Esophagus squamous epithelium (tissue), 5 donors: ENCODE data around the gene DLG2. TPM values are rescaled to one million over a fixed set of nuclear protein-coding genes. Genes with fewer than 3 reads are reported as not detected.

Experiments used
- DNase-seq: peaks from one replicate; lab custom pipeline; 2025; lab: John Stamatoyannopoulos, UW
- H3K27ac ChIP-seq, 4 donors: fragments of 200-600 bp; sonication (generic); one replicate each; pipeline ENCODE4 v1.5.1; 2016 to 2019; ENCODE audit warnings: mild to moderate bottlenecking in 1 of 4
- H3K27me3 ChIP-seq, 4 donors: fragments of 200-600 bp; sonication (generic); 1 replicate in 3 of 4; 2 replicates in 1 of 4; pipeline versions ENCODE4 v1.5.1 to v1.6.0; 2017 to 2021; ENCODE audit warnings: antibody characterized with exemption in 1 of 4
- H3K36me3 ChIP-seq, 3 donors: fragments of 200-600 bp; sonication (generic); one replicate each; pipeline ENCODE4 v1.5.1; 2016 to 2019
- H3K4me1 ChIP-seq, 3 donors: fragments of 200-600 bp; sonication (generic); one replicate each; pipeline ENCODE4 v1.5.1; 2017 to 2019
- H3K4me3 ChIP-seq, 4 donors: fragments of 200-600 bp; sonication (generic); 1 replicate in 3 of 4; 2 replicates in 1 of 4; pipeline ENCODE4 v1.5.1; 2016 to 2019; ENCODE audit warnings: mild to moderate bottlenecking in 2 of 4, moderate library complexity in 1 of 4
- H3K9me3 ChIP-seq, 3 donors: fragments of 200-600 bp; sonication (generic); one replicate each; pipeline ENCODE4 v1.5.1; 2016 to 2019
- POLR2A ChIP-seq, 4 donors: fragments of 450-650 bp; IDR thresholded peaks; one replicate each; pipeline ENCODE4 v1.6.1; 2017; ENCODE audit warnings: antibody characterized with exemption in 4 of 4, mild to moderate bottlenecking in 4 of 4, moderate library complexity in 3 of 4
- WGBS, 2 donors: methylation state at CpG; one replicate each; pipeline ENCODE4 v1.1.5; 2018; 5-methylcytosine and 5-hydroxymethylcytosine counted together
- intact Hi-C: fragments of 100-400 bp; cut with DNase I; formaldehyde crosslinking; loops from one replicate; pipeline ENCODE4 v1.15.0; 2022
- total RNA-seq, 4 donors: library from RNA; depleted of rRNA; stranded (reverse); fragments of >200 nt; gene quantifications; one replicate each; pipeline ENCODE4 v1.1.0, GENCODE V29; 2016
- TF ChIP-seq, protein P1 (sequence below), 6 experiments: fragments of 450-650 bp in 4 of 6; fragments of 200-600 bp in 2 of 6; sonication (generic) in 2 of 6; IDR thresholded peaks; one replicate each; pipeline ENCODE4 v1.5.1; 2016 to 2019; ENCODE audit warnings: antibody characterized with exemption in 6 of 6, mild to moderate bottlenecking in 4 of 6, moderate library complexity in 4 of 6
- donor health status: DM: yes; HTN: yes; CAD: no.

DLG2 gene
- total RNA-seq, 4 donors from 2014 or later, result 2.9 to 27.7 (median 12.6) TPM

- TF ChIP-seq, protein P1, sequence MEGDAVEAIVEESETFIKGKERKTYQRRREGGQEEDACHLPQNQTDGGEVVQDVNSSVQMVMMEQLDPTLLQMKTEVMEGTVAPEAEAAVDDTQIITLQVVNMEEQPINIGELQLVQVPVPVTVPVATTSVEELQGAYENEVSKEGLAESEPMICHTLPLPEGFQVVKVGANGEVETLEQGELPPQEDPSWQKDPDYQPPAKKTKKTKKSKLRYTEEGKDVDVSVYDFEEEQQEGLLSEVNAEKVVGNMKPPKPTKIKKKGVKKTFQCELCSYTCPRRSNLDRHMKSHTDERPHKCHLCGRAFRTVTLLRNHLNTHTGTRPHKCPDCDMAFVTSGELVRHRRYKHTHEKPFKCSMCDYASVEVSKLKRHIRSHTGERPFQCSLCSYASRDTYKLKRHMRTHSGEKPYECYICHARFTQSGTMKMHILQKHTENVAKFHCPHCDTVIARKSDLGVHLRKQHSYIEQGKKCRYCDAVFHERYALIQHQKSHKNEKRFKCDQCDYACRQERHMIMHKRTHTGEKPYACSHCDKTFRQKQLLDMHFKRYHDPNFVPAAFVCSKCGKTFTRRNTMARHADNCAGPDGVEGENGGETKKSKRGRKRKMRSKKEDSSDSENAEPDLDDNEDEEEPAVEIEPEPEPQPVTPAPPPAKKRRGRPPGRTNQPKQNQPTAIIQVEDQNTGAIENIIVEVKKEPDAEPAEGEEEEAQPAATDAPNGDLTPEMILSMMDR (IDR thresholded peaks at IDR 0.05), result no peak
- TF ChIP-seq POLR2A (IDR thresholded peaks at IDR 0.05), result no peak
- Histone ChIP-seq H3K36me3 (no peaks in the 10 kb centered on the region), H3K27ac (no peak overlapping the region), H3K4me3 (no peak overlapping the region), H3K27me3 (no peaks in the 10 kb centered on the region), H3K9me3 (no peaks in the 10 kb centered on the region), H3K4me1 (no peaks in the 10 kb centered on the region)
- DNase-seq, result no peak
- intact Hi-C loops, result no loop called here
Measured at GRCh38 chr11:85042361-85042760, 584.8 kb downstream of the DLG2 start.

- Histone ChIP-seq H3K4me1 (no peaks in the 10 kb centered on the region), H3K27me3 (no peaks in the 10 kb centered on the region), H3K9me3 (no peaks in the 10 kb centered on the region), H3K36me3 (no peaks in the 10 kb centered on the region), H3K4me3 (no peak overlapping the region), H3K27ac (no peak overlapping the region)
- TF ChIP-seq, protein P1 (IDR thresholded peaks at IDR 0.05), result no peak
- TF ChIP-seq POLR2A (IDR thresholded peaks at IDR 0.05), result no peak
- DNase-seq, result no peak
- intact Hi-C loops, result no loop called here
- 21 to 27% methylated on average over 2 of the region's 2 CpGs for WGBS, 2 donors
Measured at GRCh38 chr11:85040166-85040565, 587.0 kb downstream of the DLG2 start.

DNA sequence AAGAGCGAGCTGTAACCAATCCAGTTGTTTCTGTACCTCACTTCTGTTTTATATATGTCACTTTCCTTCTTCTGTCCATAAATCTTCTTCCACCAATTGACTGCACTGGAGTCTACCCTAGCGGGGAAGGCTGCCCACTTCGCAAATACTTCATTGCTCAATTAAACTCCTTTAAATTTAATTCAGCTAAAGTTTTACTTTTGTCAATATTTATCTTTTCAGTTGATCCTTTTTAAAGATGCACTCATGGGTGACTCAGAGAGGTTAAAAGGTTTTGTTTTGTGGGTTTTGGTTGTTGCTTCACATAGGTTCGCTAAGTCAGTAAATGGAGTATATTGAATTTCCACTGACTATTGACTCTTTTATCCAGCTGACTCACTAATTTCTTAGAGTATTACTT, 597.2 kb downstream of the DLG2 start:
- no peaks in the 10 kb centered on the region for H3K4me1 ChIP-seq
- H3K4me3 ChIP-seq, result no peak overlapping the region
- H3K9me3 ChIP-seq, result peaks cover 0 to 12% (median 0%) of the 10 kb centered on the region in 3 donors
- intact Hi-C loops, result no loop called here
- DNase-seq, result no peak
- 36 to 41% methylated on average over 4 of the region's 4 CpGs for WGBS, 2 donors
- H3K27ac ChIP-seq, result no peak overlapping the region
- H3K27me3 ChIP-seq, result no peaks in the 10 kb centered on the region
- H3K36me3 ChIP-seq, result no peaks in the 10 kb centered on the region
- TF ChIP-seq, protein P1 (IDR thresholded peaks at IDR 0.05), result no peak
- no peak for TF ChIP-seq POLR2A (IDR thresholded peaks at IDR 0.05)

DNA sequence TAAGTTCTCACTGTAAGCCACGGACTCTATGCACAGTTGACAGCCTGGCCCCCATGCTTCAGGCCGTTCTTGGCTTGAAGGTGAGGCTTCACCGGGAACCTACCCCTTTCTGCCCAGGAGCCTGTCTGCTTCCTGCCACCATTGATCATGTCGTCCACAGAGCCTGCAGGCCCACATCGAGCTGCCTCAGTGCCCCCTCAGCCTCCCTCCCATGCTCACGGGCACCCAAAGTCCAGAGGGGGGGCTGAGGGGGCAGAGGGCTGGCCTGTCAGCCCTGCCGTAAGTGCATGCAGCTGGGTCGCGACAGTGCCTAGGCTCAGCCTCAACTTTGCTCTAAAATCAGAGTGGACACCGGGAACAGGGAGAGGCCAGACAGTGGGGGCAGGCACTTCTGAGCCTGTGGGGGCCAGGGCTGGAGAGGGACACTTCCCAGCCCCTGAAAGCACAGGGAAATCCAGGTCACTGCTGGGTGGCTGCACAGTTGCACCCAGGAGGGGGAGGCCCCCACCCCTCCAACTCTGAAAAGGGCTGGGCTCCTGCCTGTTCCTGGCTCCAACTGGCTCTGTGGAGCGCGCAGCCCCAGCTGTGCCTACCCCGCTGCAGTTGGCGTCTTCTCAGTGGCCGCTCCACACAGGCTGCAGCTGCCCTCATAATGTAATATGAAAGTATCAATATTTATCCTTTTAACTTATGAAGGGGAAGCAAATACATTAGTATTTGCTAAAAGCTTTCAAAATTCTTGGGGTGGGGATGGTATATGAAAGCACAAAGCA, 598.6 kb downstream of the DLG2 start:
- Histone ChIP-seq H3K27me3 (no peaks in the 10 kb centered on the region), H3K9me3 (peaks cover 0 to 12% (median 0%) of the 10 kb centered on the region in 3 donors), H3K36me3 (no peaks in the 10 kb centered on the region), H3K27ac (no peak overlapping the region), H3K4me3 (no peak overlapping the region), H3K4me1 (no peaks in the 10 kb centered on the region)
- no peak for DNase-seq
- 80 to 95% methylated on average over 1 to 8 of the region's 15 CpGs for WGBS, 2 donors
- TF ChIP-seq POLR2A (IDR thresholded peaks at IDR 0.05), result no peak
- intact Hi-C loops, result no loop called here

DNA sequence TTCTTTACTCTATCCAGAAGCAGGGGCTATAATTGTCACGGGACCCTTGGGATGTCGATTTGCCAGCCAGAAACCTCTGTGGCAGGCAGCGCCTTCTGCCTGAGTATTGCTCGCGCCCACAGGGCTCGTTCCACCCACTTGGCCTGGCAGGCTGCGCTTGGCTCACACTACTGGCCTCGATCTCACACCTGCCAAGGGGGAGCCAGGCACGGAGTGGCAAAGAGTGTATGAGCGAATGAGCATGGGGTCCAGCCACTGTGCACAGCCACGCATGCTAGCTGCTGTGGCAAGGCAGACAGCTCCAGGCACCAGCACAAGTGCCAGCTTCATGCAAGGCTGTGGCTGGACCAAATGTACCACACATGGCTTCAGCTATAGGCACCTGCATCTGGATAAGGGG, 599.8 kb downstream of the DLG2 start:
- no peaks in the 10 kb centered on the region for H3K27me3 ChIP-seq
- H3K9me3 ChIP-seq, result peaks cover 0 to 12% (median 0%) of the 10 kb centered on the region in 3 donors
- 90 to 93% methylated on average over 4 to 10 of the region's 11 CpGs for WGBS, 2 donors
- no peaks in the 10 kb centered on the region for H3K4me1 ChIP-seq
- intact Hi-C loops, result no loop called here
- H3K27ac ChIP-seq, result no peak overlapping the region
- no peak for DNase-seq
- H3K4me3 ChIP-seq, result no peak overlapping the region
- TF ChIP-seq POLR2A (IDR thresholded peaks at IDR 0.05), result no peak
- TF ChIP-seq, protein P1 (IDR thresholded peaks at IDR 0.05), result no peak
- no peaks in the 10 kb centered on the region for H3K36me3 ChIP-seq
